Measurements from ENCODE around the gene YKT6.
A peak's percentile ranks its signal among the peaks of the same experiment; 100 is the strongest.

Gene YKT6

DNA sequence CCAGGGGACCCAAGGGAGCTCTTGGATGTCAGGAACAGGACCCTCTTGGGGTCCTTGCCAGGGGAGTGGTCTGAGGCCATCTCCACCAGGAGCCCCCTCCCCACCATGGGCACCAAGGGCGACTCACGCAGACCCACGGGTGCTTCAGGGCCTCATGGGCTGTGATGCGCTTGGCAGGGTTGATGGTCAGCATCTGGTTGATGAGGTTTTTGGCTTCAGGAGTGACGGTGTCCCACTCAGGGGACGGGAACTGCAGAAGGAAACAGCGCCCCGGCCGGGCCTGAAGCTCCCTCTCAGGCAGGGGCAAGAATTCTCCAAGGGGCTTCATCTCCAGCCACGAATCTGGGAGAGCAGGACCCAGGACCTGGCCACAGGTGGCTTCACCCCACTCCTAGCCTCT, 41.3 kb downstream of the YKT6 start:
- Histone ChIP-seq H3K9me3 (ENCODE audit: insufficient read depth, low read depth, low read length) (no peaks in the 10 kb centered on the region), H3K79me2 (ENCODE audit: insufficient read depth, low read length) (no peaks in the 10 kb centered on the region), H3F3A (ENCODE audit: low read depth) (no peaks in the 10 kb centered on the region), H3K4me1 (ENCODE audit: insufficient read depth, low read length, poor library complexity, severe bottlenecking) (peaks cover 5% of the 10 kb centered on the region), H3K9me2 (replicated peaks; ENCODE audit: low read depth, low read length) (no peaks in the 10 kb centered on the region), H3K4me3 (ENCODE audit: low read length, poor library complexity, severe bottlenecking) (no peak overlapping the region), H3K27me3 (ENCODE audit: insufficient read depth, low read length, poor library complexity, severe bottlenecking) (no peaks in the 10 kb centered on the region), H3K4me2 (ENCODE audit: low read depth, low read length, poor library complexity, severe bottlenecking) (no peak overlapping the region), H4K20me1 (ENCODE audit: insufficient read depth, low read length, poor library complexity, severe bottlenecking) (no peaks in the 10 kb centered on the region), H2AFZ (ENCODE audit: low read length) (no peak overlapping the region), H3K36me3 (ENCODE audit: insufficient read depth, low read length) (no peaks in the 10 kb centered on the region), H3K9ac (ENCODE audit: low read depth, low read length, poor library complexity, severe bottlenecking) (no peak overlapping the region)
- TF ChIP-seq, protein P1, sequence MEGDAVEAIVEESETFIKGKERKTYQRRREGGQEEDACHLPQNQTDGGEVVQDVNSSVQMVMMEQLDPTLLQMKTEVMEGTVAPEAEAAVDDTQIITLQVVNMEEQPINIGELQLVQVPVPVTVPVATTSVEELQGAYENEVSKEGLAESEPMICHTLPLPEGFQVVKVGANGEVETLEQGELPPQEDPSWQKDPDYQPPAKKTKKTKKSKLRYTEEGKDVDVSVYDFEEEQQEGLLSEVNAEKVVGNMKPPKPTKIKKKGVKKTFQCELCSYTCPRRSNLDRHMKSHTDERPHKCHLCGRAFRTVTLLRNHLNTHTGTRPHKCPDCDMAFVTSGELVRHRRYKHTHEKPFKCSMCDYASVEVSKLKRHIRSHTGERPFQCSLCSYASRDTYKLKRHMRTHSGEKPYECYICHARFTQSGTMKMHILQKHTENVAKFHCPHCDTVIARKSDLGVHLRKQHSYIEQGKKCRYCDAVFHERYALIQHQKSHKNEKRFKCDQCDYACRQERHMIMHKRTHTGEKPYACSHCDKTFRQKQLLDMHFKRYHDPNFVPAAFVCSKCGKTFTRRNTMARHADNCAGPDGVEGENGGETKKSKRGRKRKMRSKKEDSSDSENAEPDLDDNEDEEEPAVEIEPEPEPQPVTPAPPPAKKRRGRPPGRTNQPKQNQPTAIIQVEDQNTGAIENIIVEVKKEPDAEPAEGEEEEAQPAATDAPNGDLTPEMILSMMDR (conservative IDR thresholded peaks at IDR 0.05; ENCODE audit: low read length), result no peak
- TF ChIP-seq EZH2phosphoT487 (IDR thresholded peaks at IDR 0.05; ENCODE audit: borderline replicate concordance), result no peak

DNA sequence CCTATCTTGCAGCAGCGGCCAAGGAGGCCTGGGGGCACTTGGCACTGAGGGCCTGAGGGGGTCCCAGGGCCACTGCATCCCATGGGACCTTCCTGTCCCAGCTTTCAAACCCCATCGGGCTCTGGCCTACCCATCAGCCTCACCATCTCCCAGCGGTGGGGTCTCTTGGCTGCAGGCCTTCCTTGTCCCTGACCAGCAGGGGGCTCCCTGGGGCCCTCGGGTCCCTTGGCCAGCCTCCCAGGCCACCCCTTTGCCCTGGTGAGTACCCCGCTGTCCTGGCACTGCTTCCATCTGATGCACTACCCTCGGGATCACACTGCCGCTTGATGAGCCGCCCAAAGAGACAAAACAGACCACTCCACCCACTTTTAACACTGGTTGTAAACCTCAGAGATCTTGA, 43.5 kb downstream of the YKT6 start:
- Histone ChIP-seq H2AFZ (ENCODE audit: low read length) (no peak overlapping the region), H3K4me1 (ENCODE audit: insufficient read depth, low read length, poor library complexity, severe bottlenecking) (peaks cover 5% of the 10 kb centered on the region), H3K9me3 (ENCODE audit: insufficient read depth, low read depth, low read length) (no peaks in the 10 kb centered on the region), H3K27me3 (ENCODE audit: insufficient read depth, low read length, poor library complexity, severe bottlenecking) (no peaks in the 10 kb centered on the region), H4K20me1 (ENCODE audit: insufficient read depth, low read length, poor library complexity, severe bottlenecking) (no peaks in the 10 kb centered on the region), H3K79me2 (ENCODE audit: insufficient read depth, low read length) (no peaks in the 10 kb centered on the region), H3K36me3 (ENCODE audit: insufficient read depth, low read length) (no peaks in the 10 kb centered on the region), H3K9ac (ENCODE audit: low read depth, low read length, poor library complexity, severe bottlenecking) (no peak overlapping the region), H3K9me2 (replicated peaks; ENCODE audit: low read depth, low read length) (no peaks in the 10 kb centered on the region), H3K4me3 (ENCODE audit: low read length, poor library complexity, severe bottlenecking) (no peak overlapping the region), H3K4me2 (ENCODE audit: low read depth, low read length, poor library complexity, severe bottlenecking) (no peak overlapping the region), H3F3A (ENCODE audit: low read depth) (no peaks in the 10 kb centered on the region)
- TF ChIP-seq, protein P1 (conservative IDR thresholded peaks at IDR 0.05; ENCODE audit: low read length), result peak; percentile 66
- TF ChIP-seq EZH2phosphoT487 (IDR thresholded peaks at IDR 0.05; ENCODE audit: borderline replicate concordance), result no peak

DNA sequence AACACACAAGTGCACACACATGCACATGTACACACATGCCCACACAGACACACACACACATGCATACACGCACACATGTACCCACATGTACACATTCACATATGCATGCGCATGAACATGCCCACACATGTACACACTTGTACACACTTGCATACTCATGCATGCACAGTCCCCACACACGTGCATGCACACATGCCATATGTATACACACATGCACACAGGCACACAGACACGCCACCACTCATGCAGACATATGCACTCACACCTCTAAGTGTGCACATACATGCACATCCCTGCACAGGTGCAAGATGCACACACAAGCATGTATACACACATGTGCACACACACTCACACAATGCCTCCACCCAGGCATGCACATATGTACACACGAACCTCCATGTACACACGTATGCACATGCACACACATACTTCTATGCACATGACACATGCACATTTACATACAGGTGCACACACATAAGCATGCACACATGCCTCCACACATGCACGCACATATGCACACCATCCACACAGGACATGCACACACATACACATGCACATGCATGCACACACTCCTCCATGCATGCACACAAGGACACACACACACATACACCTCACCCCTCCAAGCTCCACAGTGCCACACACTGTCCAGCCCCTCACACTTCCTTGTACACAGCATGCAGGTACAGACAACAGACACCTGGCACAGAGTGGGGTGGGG, 45.8 kb downstream of the YKT6 start:
- Histone ChIP-seq H3K27me3 (ENCODE audit: insufficient read depth, low read length, poor library complexity, severe bottlenecking) (no peaks in the 10 kb centered on the region), H3F3A (ENCODE audit: low read depth) (no peaks in the 10 kb centered on the region), H3K9ac (ENCODE audit: low read depth, low read length, poor library complexity, severe bottlenecking) (no peak overlapping the region), H4K20me1 (ENCODE audit: insufficient read depth, low read length, poor library complexity, severe bottlenecking) (no peaks in the 10 kb centered on the region), H3K36me3 (ENCODE audit: insufficient read depth, low read length) (no peaks in the 10 kb centered on the region), H3K9me2 (replicated peaks; ENCODE audit: low read depth, low read length) (no peaks in the 10 kb centered on the region), H3K4me3 (ENCODE audit: low read length, poor library complexity, severe bottlenecking) (no peak overlapping the region), H2AFZ (ENCODE audit: low read length) (no peak overlapping the region), H3K4me2 (ENCODE audit: low read depth, low read length, poor library complexity, severe bottlenecking) (no peak overlapping the region), H3K4me1 (ENCODE audit: insufficient read depth, low read length, poor library complexity, severe bottlenecking) (peaks cover under 1% of the 10 kb centered on the region), H3K79me2 (ENCODE audit: insufficient read depth, low read length) (no peaks in the 10 kb centered on the region), H3K9me3 (ENCODE audit: insufficient read depth, low read depth, low read length) (no peaks in the 10 kb centered on the region)
- no peak for TF ChIP-seq EZH2phosphoT487 (IDR thresholded peaks at IDR 0.05; ENCODE audit: borderline replicate concordance)
- TF ChIP-seq, protein P1 (conservative IDR thresholded peaks at IDR 0.05; ENCODE audit: low read length), result no peak
